ENCODE results near the gene ABCB8.

The ABCB8 gene

DNA sequence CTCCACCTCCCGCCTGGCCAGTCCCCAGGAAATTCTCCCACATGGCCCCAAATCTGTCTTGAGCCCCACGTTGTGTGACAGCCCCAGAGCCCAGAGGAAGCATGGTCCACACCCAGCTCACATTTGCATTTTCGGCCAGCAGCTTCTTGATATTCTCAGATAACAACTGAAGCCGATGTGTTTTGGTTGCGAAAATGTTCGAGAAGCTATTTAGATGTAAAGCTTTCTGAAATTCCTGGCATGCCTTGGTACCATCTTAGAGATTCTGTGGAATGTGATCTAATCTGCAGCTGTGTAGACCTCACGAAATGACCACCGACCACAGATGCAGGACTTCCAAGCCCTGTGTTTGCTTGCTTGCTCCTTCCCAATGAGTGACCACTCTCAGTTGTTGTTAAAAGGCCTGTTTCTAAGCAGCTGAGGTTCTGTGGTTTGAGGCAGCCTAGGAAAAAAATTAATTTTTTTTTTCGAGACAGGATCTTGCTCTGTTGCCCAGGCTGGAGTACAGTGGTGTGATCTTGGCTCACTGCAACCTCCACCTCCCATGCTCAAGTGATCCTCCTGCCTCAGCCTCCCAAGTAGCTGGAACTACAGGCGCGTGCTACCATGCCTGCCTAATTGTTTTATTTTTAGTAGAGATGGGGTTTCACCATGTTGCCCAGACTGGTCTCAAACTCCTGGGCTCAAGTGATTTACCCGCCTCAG is 40.0 kb downstream of the ABCB8 start:
- Histone ChIP-seq H3K36me3 (ENCODE audit: control insufficient read depth, insufficient read depth, low read length) (peaks cover 30% of the 10 kb centered on the region), H3K4me3 (replicated peaks; ENCODE audit: low read depth, low read length) (no peak overlapping the region), H3K27me3 (replicated peaks; ENCODE audit: control insufficient read depth, insufficient read depth, low read length) (no peaks in the 10 kb centered on the region)
- no peak for DNase-seq (ENCODE audit: extremely low read depth, insufficient read length)
- TF ChIP-seq CTCF (IDR thresholded peaks at IDR 0.05; ENCODE audit: insufficient read depth, low read length, poor library complexity, severe bottlenecking) = no peak

DNA sequence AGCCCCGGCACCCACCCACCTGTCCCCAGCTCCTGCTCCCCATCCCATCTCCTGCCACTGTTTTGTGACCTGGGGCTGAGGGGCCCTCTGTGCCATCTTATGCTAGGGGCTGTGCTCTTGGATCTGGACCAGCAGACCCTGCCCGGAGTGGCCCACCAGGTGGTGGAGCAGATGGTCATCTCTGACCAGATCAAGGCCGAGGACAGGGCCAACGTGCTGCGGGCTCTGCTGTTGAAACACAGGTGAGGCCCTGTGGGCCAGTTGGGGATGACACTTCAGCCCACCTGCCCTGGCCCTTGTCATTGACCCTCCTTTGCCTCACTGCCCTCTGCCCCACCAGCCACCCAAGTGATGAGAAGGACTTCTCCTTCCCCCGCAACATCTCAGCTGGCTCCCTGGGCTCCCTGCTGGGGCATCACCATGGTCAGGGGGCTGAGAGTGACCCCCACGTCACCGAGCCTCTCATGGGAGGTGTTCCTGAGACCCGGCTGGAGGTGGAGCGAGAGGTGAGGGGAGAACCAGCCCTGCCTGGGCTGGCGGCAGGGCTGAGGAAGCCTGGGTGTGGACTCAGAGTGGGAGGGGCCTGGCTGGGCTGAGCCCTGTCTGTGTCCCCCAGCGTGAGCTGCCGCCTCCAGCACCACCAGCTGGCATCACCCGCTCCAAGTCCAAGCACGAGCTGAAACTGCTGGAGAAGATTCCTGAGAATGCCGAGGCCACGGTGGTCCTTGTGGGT is 41.8 kb downstream of the ABCB8 start:
- no peak overlapping the region for H3K4me3 ChIP-seq (replicated peaks; ENCODE audit: low read depth, low read length)
- peaks cover 41% of the 10 kb centered on the region for H3K36me3 ChIP-seq (ENCODE audit: control insufficient read depth, insufficient read depth, low read length)
- no peaks in the 10 kb centered on the region for H3K27me3 ChIP-seq (replicated peaks; ENCODE audit: control insufficient read depth, insufficient read depth, low read length)
- no peak for TF ChIP-seq CTCF (IDR thresholded peaks at IDR 0.05; ENCODE audit: insufficient read depth, low read length, poor library complexity, severe bottlenecking)
- DNase-seq (ENCODE audit: extremely low read depth, insufficient read length) = no peak

- no peaks in the 10 kb centered on the region for H3K27me3 ChIP-seq (replicated peaks; ENCODE audit: control insufficient read depth, insufficient read depth, low read length)
- no peak for TF ChIP-seq CTCF (IDR thresholded peaks at IDR 0.05; ENCODE audit: insufficient read depth, low read length, poor library complexity, severe bottlenecking)
- DNase-seq (ENCODE audit: extremely low read depth, insufficient read length) = no peak
- H3K4me3 ChIP-seq (replicated peaks; ENCODE audit: low read depth, low read length) = no peak overlapping the region
- peaks cover 43% of the 10 kb centered on the region for H3K36me3 ChIP-seq (ENCODE audit: control insufficient read depth, insufficient read depth, low read length)
Observed at GRCh38 chr7:151070574-151070960, 42.3 kb downstream of the ABCB8 start.

DNA sequence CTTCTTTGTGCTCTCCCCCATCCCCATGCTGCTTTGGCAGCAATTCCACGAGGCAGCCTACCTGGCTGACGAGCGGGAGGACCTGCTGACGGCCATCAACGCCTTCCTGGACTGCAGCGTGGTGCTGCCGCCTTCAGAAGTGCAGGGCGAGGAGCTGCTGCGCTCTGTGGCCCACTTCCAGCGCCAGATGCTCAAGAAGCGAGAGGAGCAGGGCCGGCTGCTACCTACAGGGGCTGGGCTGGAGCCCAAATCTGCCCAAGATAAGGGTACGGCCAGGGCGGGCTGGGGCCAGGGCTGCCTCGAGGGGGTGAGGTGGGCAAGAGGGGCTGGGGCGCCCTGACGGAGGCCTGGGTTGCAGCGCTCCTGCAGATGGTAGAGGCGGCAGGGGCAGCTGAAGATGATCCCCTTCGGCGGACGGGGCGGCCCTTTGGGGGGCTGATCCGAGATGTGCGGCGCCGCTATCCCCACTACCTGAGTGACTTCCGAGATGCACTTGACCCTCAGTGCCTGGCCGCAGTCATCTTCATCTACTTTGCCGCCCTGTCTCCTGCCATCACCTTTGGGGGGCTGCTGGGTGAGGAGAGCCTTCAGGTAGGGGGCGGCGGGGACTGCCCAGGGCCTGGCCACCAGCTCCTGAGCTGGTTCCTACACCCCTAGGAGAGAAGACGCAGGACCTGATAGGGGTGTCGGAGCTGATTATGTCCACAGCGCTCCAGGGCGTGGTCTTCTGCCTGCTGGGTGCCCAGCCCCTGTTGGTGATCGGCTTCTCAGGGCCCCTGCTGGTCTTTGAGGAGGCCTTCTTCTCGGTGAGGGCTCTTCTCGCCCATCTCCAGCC is 43.0 kb downstream of the ABCB8 start:
- Histone ChIP-seq H3K27me3 (replicated peaks; ENCODE audit: control insufficient read depth, insufficient read depth, low read length) (no peaks in the 10 kb centered on the region), H3K4me3 (replicated peaks; ENCODE audit: low read depth, low read length) (no peak overlapping the region), H3K36me3 (ENCODE audit: control insufficient read depth, insufficient read depth, low read length) (peaks cover 47% of the 10 kb centered on the region)
- TF ChIP-seq CTCF (IDR thresholded peaks at IDR 0.05; ENCODE audit: insufficient read depth, low read length, poor library complexity, severe bottlenecking) = no peak
- no peak for DNase-seq (ENCODE audit: extremely low read depth, insufficient read length)

DNA sequence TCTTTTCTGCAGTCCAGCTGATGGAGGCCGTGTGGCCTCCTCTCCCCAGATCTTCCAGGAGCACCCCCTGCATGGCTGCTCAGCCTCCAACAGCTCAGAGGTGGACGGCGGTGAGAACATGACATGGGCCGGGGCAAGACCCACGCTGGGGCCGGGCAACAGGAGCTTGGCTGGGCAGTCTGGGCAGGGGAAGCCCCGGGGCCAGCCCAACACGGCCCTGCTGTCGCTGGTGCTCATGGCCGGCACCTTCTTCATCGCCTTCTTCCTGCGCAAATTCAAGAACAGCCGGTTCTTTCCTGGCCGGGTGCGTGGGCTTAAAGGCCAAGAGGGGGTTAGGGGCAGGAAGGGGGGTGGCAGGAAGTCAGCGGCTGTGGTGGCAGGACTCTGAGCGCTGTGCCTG is 45.7 kb downstream of the ABCB8 start:
- H3K4me3 ChIP-seq (replicated peaks; ENCODE audit: low read depth, low read length) = no peak overlapping the region
- peaks cover 55% of the 10 kb centered on the region for H3K36me3 ChIP-seq (ENCODE audit: control insufficient read depth, insufficient read depth, low read length)
- TF ChIP-seq CTCF (IDR thresholded peaks at IDR 0.05; ENCODE audit: insufficient read depth, low read length, poor library complexity, severe bottlenecking) = no peak
- no peaks in the 10 kb centered on the region for H3K27me3 ChIP-seq (replicated peaks; ENCODE audit: control insufficient read depth, insufficient read depth, low read length)
- DNase-seq (ENCODE audit: extremely low read depth, insufficient read length) = no peak

Data from GM06990 (cell line).